SK-N-SH treated with all-trans-retinoic acid at 6 μM for 48 hours (cell line): Measurements from ENCODE around the gene SLC25A22.

Experiments used
- ARNTL ChIP-seq: fragments of 450-650 bp; formaldehyde crosslinking; IDR thresholded peaks from 2 replicates; pipeline ENCODE4 v1.5.0; 2020; ENCODE audit warnings: low read depth, mild to moderate bottlenecking, moderate library complexity, borderline replicate concordance
- BACH2 ChIP-seq: fragments of 250-450 bp; sonication (Bioruptor Pico); IDR thresholded peaks from 2 replicates; pipeline ENCODE4 v1.9.0; 2021; ENCODE audit warnings: mild to moderate bottlenecking, borderline replicate concordance
- CSDC2 ChIP-seq: fragments of 250-450 bp; sonication (Bioruptor Pico); IDR thresholded peaks from 2 replicates; pipeline ENCODE4 v1.5.0; 2020; ENCODE audit warnings: mild to moderate bottlenecking, moderate library complexity
- GLIS3 ChIP-seq: fragments of 250-450 bp; sonication (Bioruptor Pico); IDR thresholded peaks from 2 replicates; pipeline ENCODE4 v1.5.0; 2020; ENCODE audit warnings: mild to moderate bottlenecking, moderate library complexity
- RARB ChIP-seq: fragments of 250-450 bp; sonication (Bioruptor Pico); IDR thresholded peaks from 2 replicates; pipeline ENCODE4 v1.8.0; 2021; ENCODE audit warnings: mild to moderate bottlenecking, moderate library complexity
- SNAI2 ChIP-seq: fragments of 250-450 bp; sonication (Bioruptor Pico); IDR thresholded peaks from 2 replicates; pipeline ENCODE4 v1.5.0; 2020; ENCODE audit warnings: mild to moderate bottlenecking, moderate library complexity
- ZC3H10 ChIP-seq: fragments of 250-450 bp; sonication (Bioruptor Pico); IDR thresholded peaks from 2 replicates; pipeline ENCODE4 v1.5.1; 2021; ENCODE audit warnings: mild to moderate bottlenecking, moderate library complexity
- ZFP3 ChIP-seq: fragments of 250-450 bp; sonication (Bioruptor Pico); IDR thresholded peaks from 2 replicates; pipeline ENCODE4 v1.5.0; 2020; ENCODE audit warnings: mild to moderate bottlenecking, moderate library complexity
- ZFP30 ChIP-seq: fragments of 450-650 bp; formaldehyde crosslinking; IDR thresholded peaks from 2 replicates; pipeline ENCODE4 v1.5.0; 2022; ENCODE audit warnings: mild to moderate bottlenecking, moderate library complexity
- ZNF565 ChIP-seq: fragments of 450-650 bp; formaldehyde crosslinking; conservative IDR thresholded peaks from 2 replicates; pipeline ENCODE4 v1.5.0; 2020; ENCODE audit warnings: low read depth, mild to moderate bottlenecking, moderate library complexity
- TF ChIP-seq, protein P1 (sequence below): fragments of 250-450 bp; sonication (Bioruptor Pico); IDR thresholded peaks from 2 replicates; pipeline ENCODE4 v1.8.0; 2020; ENCODE audit warnings: mild to moderate bottlenecking, moderate library complexity, borderline replicate concordance
- TF ChIP-seq, protein P2 (sequence below): fragments of 250-450 bp; sonication (Bioruptor Pico); IDR thresholded peaks from 2 replicates; pipeline ENCODE4 v1.5.1; 2020; ENCODE audit warnings: low read depth, mild to moderate bottlenecking, moderate library complexity
- TF ChIP-seq, protein P3 (sequence below): fragments of 250-450 bp; sonication (Bioruptor Pico); IDR thresholded peaks from 2 replicates; pipeline ENCODE4 v1.8.0; 2021; ENCODE audit warnings: low read depth, mild to moderate bottlenecking, moderate library complexity, borderline replicate concordance

DNA sequence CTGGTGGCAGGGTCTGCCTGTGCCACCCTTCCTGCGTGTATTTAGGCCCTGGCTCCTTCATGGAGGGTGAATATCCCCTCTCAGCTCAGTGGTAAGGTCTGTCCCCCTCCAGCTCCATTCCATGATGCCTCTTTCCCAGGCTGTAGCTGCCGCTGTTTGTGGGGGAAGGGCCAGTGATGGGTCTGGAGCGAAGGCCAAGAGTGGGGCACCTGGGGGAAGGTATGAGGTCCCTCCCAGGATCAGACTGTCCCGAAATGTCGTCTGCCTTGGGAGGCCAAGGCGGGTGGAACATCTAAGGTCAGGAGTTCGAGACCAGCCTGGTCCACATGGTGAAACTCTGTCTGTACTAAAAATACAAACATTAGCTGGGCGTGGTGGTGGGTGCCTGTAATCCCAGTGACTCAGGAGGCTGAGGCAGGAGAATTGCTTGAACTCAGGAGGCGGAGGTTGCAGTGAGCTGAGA lies 35.8 kb upstream of the SLC25A22 start:
- TF ChIP-seq, protein P1, sequence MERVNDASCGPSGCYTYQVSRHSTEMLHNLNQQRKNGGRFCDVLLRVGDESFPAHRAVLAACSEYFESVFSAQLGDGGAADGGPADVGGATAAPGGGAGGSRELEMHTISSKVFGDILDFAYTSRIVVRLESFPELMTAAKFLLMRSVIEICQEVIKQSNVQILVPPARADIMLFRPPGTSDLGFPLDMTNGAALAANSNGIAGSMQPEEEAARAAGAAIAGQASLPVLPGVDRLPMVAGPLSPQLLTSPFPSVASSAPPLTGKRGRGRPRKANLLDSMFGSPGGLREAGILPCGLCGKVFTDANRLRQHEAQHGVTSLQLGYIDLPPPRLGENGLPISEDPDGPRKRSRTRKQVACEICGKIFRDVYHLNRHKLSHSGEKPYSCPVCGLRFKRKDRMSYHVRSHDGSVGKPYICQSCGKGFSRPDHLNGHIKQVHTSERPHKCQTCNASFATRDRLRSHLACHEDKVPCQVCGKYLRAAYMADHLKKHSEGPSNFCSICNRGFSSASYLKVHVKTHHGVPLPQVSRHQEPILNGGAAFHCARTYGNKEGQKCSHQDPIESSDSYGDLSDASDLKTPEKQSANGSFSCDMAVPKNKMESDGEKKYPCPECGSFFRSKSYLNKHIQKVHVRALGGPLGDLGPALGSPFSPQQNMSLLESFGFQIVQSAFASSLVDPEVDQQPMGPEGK (CRISPR knock-in tag) = no peak
- no peak for TF ChIP-seq SNAI2
- TF ChIP-seq ZC3H10 (CRISPR knock-in tag) = no peak
- TF ChIP-seq ZFP3 (CRISPR knock-in tag) = no peak
- TF ChIP-seq, protein P2, sequence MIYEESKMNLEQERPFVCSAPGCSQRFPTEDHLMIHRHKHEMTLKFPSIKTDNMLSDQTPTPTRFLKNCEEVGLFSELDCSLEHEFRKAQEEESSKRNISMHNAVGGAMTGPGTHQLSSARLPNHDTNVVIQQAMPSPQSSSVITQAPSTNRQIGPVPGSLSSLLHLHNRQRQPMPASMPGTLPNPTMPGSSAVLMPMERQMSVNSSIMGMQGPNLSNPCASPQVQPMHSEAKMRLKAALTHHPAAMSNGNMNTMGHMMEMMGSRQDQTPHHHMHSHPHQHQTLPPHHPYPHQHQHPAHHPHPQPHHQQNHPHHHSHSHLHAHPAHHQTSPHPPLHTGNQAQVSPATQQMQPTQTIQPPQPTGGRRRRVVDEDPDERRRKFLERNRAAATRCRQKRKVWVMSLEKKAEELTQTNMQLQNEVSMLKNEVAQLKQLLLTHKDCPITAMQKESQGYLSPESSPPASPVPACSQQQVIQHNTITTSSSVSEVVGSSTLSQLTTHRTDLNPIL (CRISPR knock-in tag) = no peak
- no peak for TF ChIP-seq ZFP30 (CRISPR knock-in tag)
- no peak for TF ChIP-seq RARB (CRISPR knock-in tag)
- no peak for TF ChIP-seq CSDC2
- no peak for TF ChIP-seq ARNTL (CRISPR knock-in tag)
- TF ChIP-seq ZNF565 = no peak
- TF ChIP-seq GLIS3 = no peak
- TF ChIP-seq BACH2 (CRISPR knock-in tag) = no peak
- TF ChIP-seq, protein P3, sequence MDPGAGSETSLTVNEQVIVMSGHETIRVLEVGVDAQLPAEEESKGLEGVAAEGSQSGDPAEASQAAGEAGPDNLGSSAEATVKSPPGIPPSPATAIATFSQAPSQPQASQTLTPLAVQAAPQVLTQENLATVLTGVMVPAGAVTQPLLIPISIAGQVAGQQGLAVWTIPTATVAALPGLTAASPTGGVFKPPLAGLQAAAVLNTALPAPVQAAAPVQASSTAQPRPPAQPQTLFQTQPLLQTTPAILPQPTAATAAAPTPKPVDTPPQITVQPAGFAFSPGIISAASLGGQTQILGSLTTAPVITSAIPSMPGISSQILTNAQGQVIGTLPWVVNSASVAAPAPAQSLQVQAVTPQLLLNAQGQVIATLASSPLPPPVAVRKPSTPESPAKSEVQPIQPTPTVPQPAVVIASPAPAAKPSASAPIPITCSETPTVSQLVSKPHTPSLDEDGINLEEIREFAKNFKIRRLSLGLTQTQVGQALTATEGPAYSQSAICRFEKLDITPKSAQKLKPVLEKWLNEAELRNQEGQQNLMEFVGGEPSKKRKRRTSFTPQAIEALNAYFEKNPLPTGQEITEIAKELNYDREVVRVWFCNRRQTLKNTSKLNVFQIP (CRISPR knock-in tag) = no peak
